Caki2 (cell line): ENCODE measurements around the gene FAM90A1. TPM values are rescaled to one million over a fixed set of nuclear protein-coding genes. Genes with fewer than 3 reads are reported as not detected.
A peak's percentile ranks its signal among the peaks of the same experiment; 100 is the strongest.
"Not testable (repeated sequence)": the region's sequence is repeated elsewhere in the genome, so short reads cannot be mapped to it uniquely, and the experiment has no call there.

Source experiments
- DNase-seq: peaks from one replicate; pipeline ENCODE4 v3.0.0-alpha.2; 2015; ENCODE audit warnings: low read depth
- in situ Hi-C: cut with HindIII; loops from 2 replicates; pipeline ENCODE4 v1.10.0; 2016; ENCODE audit warnings: low sequenced_read_pairs, low pct_unique_long_range_greater_than_20kb, mixed read lengths
- total RNA-seq: library from RNA; depleted of rRNA; stranded (reverse); fragments of >200 nt; shearing (Covaris generic); gene quantifications from 2 replicates; pipeline ENCODE4 v1.2.3, GENCODE V29; 2014; ENCODE audit warnings: low replicate concordance; rRNA removed

FAM90A1 gene
- total RNA-seq, 1 experiment from 2014 or later: 1.5 TPM

DNA sequence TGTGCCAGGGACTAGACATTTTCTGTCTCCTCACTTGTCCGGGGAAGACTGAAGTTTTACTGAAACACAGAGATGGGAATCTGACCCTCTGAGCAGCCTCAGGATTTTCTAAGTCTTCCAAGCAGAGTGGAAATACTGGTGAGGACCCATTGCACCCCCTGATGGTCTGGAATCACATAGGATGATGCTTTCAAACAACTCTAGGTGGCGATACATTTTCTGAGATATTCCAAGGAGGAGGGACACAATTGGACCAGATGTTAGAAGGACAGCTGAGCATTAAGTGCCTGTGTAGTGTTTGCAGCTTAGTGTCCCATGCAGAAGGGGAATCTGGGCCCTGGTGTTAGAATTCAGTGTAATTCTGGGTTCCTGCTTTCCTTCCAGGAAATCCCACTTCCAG lies 39.3 kb downstream of the FAM90A1 start:
- in situ Hi-C loops, DNase-seq: not testable (repeated sequence)

DNA sequence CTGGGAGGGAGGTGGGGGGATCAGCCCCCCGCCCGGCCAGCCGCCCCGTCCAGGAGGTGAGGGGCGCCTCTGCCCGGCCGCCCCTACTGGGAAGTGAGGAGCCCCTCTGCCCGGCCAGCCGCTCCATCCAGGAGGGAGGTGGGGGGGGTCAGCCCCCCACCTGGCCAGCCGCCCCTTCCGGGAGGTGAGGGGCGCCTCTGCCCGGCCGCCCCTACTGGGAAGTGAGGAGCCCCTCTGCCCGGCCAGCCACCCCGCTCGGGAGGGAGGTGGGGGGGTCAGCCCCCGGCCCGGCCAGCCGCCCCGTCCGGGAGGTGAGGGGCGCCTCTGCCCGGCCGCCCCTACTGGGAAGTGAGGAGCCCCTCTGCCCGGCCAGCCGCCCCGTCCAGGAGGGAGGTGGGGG lies 43.2 kb downstream of the FAM90A1 start:
- in situ Hi-C loops, DNase-seq: not testable (repeated sequence)

DNA sequence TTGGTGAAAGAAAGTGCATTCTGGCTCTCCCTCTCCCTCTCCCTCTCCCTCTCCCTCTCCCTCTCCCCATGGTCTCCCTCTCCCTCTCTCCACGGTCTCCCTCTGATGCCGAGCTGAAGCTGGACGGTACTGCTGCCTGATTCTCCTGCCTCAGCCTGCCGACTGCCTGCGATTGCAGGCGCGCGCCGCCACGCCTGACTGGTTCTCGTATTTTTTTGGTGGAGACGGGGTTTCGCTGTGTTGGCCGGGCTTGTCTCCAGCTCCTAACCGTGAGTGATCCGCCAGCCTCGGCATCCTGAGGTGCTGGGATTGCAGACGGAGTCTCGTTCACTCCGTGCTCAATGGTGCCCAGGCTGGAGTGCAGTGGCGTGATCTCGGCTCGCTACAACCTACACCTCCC lies 44.1 kb downstream of the FAM90A1 start:
- DNase-seq, in situ Hi-C loops: not testable (repeated sequence)

DNA sequence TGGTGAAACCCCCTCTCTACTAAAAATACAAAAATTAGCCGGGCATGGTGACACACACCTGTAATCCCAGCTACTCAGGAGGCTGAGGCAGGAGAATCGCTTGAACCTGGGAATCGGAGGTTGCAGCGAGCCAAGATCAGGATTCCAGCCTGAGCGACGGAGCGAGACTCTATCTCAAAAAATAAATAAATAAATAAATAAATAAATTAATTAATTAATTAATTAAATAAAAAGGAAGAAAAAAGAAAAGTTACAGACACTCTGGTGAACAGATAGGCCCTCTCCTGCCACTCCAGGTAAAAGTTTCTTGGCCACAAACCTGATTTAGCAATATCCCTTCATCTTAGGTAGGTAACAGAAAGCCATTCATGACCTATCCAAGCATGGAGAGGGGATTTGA lies 44.5 kb downstream of the FAM90A1 start:
- in situ Hi-C loops, DNase-seq: not testable (repeated sequence)

DNA sequence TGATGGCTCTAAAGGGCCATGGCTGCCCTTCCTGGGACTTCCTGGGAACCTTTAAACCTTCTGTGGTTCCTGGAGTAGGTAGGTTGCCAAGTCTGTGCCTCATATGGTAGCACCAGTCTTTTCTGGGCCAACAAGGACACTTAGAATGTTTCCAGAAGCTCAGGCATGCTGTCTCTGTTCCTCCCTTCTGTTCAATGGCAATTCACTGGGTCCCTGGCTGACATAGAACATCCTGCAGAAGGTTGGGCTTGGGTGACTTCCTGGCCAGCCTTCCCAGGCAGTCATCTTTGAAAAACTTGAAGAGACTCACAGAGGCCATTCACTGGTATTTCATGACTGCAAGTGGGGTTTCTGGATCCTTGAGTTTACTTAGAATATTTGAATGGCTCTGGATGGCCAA lies 46.1 kb downstream of the FAM90A1 start:
- DNase-seq, in situ Hi-C loops: not testable (repeated sequence)

DNA sequence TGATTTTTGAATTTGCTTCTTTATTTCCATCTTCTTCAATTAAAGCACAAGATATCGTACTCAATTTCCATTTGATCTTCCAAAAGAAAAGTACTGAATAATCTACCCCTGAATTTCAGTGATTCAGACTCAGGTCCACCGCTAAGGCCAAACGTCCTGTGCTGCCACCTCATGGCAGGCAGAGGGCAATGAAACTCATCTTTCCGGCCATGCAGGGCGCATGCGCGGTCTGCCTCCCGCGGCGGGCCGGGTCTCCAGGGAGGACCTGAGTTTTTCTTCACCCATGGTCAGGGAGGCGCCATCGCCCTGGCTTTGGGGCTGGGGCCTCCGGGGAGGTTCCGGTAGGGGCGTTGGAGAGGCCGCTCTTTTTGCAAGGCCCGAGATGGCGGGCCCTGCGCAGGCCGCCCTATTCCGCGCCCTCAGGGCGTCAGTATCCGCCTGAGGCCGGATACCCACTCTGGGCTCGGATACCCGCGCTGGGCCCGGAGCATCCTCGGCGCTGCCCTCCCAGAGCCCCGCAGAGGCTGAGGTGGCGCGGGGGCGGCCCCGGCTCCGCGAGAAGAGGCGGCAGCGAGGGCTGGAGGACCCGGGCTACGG lies 47.3 kb downstream of the FAM90A1 start:
- DNase-seq: peak; percentile 72
- in situ Hi-C loops: not testable (repeated sequence)

DNA sequence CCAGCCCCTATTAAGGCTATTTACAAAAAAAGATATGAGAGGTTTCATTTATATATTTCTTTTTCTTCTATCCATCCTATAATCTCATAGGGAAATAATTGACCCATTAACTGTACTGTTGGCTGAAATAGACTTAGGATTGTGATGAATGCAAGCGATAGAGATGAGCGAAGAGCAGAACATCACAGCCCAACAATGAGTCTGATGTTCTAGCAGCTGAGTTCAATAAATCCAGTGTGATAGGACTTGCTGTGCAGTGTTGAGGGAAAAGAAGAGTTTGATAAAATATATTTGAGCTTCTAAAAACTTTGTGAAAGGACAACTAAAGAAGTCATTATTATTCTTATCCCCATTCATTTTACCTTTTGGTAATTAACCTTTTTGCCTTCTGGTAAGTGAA lies 54.5 kb downstream of the FAM90A1 start:
- in situ Hi-C loops, DNase-seq: not testable (repeated sequence)

Other genes starting within 250 kb of the FAM90A1 start
- gene FOXJ2, start 194.9 kb downstream of the FAM90A1 start, total RNA-seq: 2.6 and 5.8 TPM in 2 replicates
- not detected in 2 replicates for gene C3AR1, start 161.3 kb downstream of the FAM90A1 start, total RNA-seq
- 23.0 and 26.5 TPM in 2 replicates for gene NECAP1, start 145.3 kb downstream of the FAM90A1 start, total RNA-seq
- not detected in 2 replicates for gene CLEC4A, start 104.0 kb downstream of the FAM90A1 start, total RNA-seq
- not detected in 2 replicates for gene ZNF705A, start 70.6 kb downstream of the FAM90A1 start, total RNA-seq
- gene CLEC6A, start 228.3 kb upstream of the FAM90A1 start, total RNA-seq: not detected in 2 replicates